Neural cell (in vitro differentiated cells): ENCODE measurements around the gene NGB. TPM values are rescaled to one million over a fixed set of nuclear protein-coding genes. Genes with fewer than 3 reads are reported as not detected.

ENCODE experiments used
- H2AFZ ChIP-seq: fragments of 200-600, 300-800 bp; sonication (generic), shearing (Covaris generic); 2 replicates; pipeline ENCODE4 v1.6.0; 2014; ENCODE audit warnings: low read depth, mild to moderate bottlenecking, antibody characterized with exemption, low read length, moderate library complexity
- H3F3A ChIP-seq: fragments of 200-600 bp; shearing (Covaris generic); 2 replicates; pipeline ENCODE4 v1.6.1; 2016; ENCODE audit warnings: mild to moderate bottlenecking, moderate library complexity, mixed read lengths, antibody characterized with exemption, low read length; ENCODE audit not compliant: insufficient read depth, poor library complexity, severe bottlenecking
- H3K27ac ChIP-seq: fragments of 200-600, 300-800 bp; sonication (generic), shearing (Covaris generic); 2 replicates; pipeline ENCODE4 v1.5.1; 2014; ENCODE audit warnings: mild to moderate bottlenecking, low read length, moderate library complexity
- H3K27me3 ChIP-seq: fragments of 300-800, 200-600 bp; sonication (generic), shearing (Covaris generic); 2 replicates; pipeline ENCODE4 v1.6.0; 2014; ENCODE audit warnings: mild to moderate bottlenecking, low read depth, low read length, moderate library complexity; ENCODE audit not compliant: insufficient read depth
- H3K36me3 ChIP-seq: fragments of 300-800, 200-600 bp; sonication (generic), shearing (Covaris generic); 2 replicates; pipeline ENCODE4 v1.5.1; 2014; ENCODE audit warnings: mild to moderate bottlenecking, antibody characterized with exemption, low read length, moderate library complexity; ENCODE audit not compliant: insufficient read depth
- H3K4me2 ChIP-seq: fragments of 300-800, 200-600 bp; sonication (generic), shearing (Covaris generic); 2 replicates; pipeline ENCODE4 v1.6.0; 2014; ENCODE audit warnings: mild to moderate bottlenecking, low read length
- H3K4me3 ChIP-seq: fragments of 300-800, 200-600 bp; sonication (generic), shearing (Covaris generic); 2 replicates; pipeline ENCODE4 v1.5.1; 2014; ENCODE audit warnings: mild to moderate bottlenecking, low read length, moderate library complexity
- H3K79me2 ChIP-seq: fragments of 200-600 bp; shearing (Covaris generic); replicated peaks from 2 replicates; pipeline ENCODE4 v1.6.0; 2014; ENCODE audit warnings: mild to moderate bottlenecking, low read length, moderate library complexity; ENCODE audit not compliant: insufficient read depth
- H3K9ac ChIP-seq: fragments of 300-800, 200-600 bp; sonication (generic), shearing (Covaris generic); 2 replicates; pipeline ENCODE4 v1.6.1; 2016; ENCODE audit warnings: mild to moderate bottlenecking, low read length, mixed read lengths
- H3K9me2 ChIP-seq: fragments of 200-600 bp; shearing (Covaris generic); 2 replicates; pipeline ENCODE4 v1.6.1; 2016; ENCODE audit warnings: mild to moderate bottlenecking, low read length, mixed read lengths; ENCODE audit not compliant: insufficient read depth
- H3K9me3 ChIP-seq: fragments of 200-600, 300-800 bp; sonication (generic), shearing (Covaris generic); 2 replicates; pipeline ENCODE4 v1.6.1; 2016; ENCODE audit warnings: mild to moderate bottlenecking, mixed run types, low read length, moderate library complexity, mixed read lengths
- H4K20me1 ChIP-seq: fragments of 200-600 bp; shearing (Covaris generic); 2 replicates; pipeline ENCODE4 v1.6.1; 2016; ENCODE audit warnings: mild to moderate bottlenecking, mixed run types; ENCODE audit not compliant: insufficient read depth
- EP300 ChIP-seq: fragments of 450-650 bp; conservative IDR thresholded peaks from 2 replicates; pipeline ENCODE4 v1.6.1; 2014; ENCODE audit warnings: antibody characterized with exemption, mild to moderate bottlenecking, moderate library complexity; ENCODE audit not compliant: poor library complexity, severe bottlenecking
- EZH2 ChIP-seq: fragments of 200-600, 300-800 bp; shearing (Covaris generic), sonication (generic); IDR thresholded peaks from 2 replicates; pipeline ENCODE4 v1.6.1; 2014; ENCODE audit warnings: antibody characterized with exemption, low read length, borderline replicate concordance, mild to moderate bottlenecking; ENCODE audit not compliant: insufficient read depth, poor library complexity, severe bottlenecking
- MXI1 ChIP-seq: fragments of 450-650 bp; conservative IDR thresholded peaks from 2 replicates; pipeline ENCODE4 v1.6.1; 2014; ENCODE audit warnings: antibody characterized with exemption, mild to moderate bottlenecking; ENCODE audit not compliant: poor library complexity, severe bottlenecking
- POLR2AphosphoS5 ChIP-seq: IDR thresholded peaks from 2 replicates; pipeline ENCODE4 v1.6.1; 2012
- RAD21 ChIP-seq: fragments of 450-650 bp; conservative IDR thresholded peaks from 2 replicates; pipeline ENCODE4 v1.6.1; 2014; ENCODE audit warnings: antibody characterized with exemption, mild to moderate bottlenecking, moderate library complexity
- SMC3 ChIP-seq: fragments of 450-650 bp; conservative IDR thresholded peaks from 2 replicates; pipeline ENCODE4 v1.6.1; 2014; ENCODE audit warnings: antibody characterized with exemption, mild to moderate bottlenecking, moderate library complexity; ENCODE audit not compliant: poor library complexity
- TAF1 ChIP-seq: IDR thresholded peaks from 2 replicates; pipeline ENCODE4 v1.6.1; 2012; ENCODE audit warnings: low read depth
- polyA plus RNA-seq: library from polyadenylated mRNA; depleted of rRNA; stranded (reverse); fragments of >200 nt; gene quantifications from 2 replicates; pipeline ENCODE4 v1.2.3, GENCODE V29; 2014
- TF ChIP-seq, protein P1 (sequence below): IDR thresholded peaks from 2 replicates; pipeline ENCODE4 v1.6.1; 2012; ENCODE audit warnings: borderline replicate concordance
- TF ChIP-seq, protein P2 (sequence below): fragments of 450-650 bp; IDR thresholded peaks from 2 replicates; pipeline ENCODE4 v1.5.1; 2014; ENCODE audit warnings: antibody characterized with exemption, mild to moderate bottlenecking, moderate library complexity; ENCODE audit not compliant: poor library complexity, severe bottlenecking

The NGB gene
- polyA plus RNA-seq, 1 donor from 2014 or later: 0.87 TPM

DNA sequence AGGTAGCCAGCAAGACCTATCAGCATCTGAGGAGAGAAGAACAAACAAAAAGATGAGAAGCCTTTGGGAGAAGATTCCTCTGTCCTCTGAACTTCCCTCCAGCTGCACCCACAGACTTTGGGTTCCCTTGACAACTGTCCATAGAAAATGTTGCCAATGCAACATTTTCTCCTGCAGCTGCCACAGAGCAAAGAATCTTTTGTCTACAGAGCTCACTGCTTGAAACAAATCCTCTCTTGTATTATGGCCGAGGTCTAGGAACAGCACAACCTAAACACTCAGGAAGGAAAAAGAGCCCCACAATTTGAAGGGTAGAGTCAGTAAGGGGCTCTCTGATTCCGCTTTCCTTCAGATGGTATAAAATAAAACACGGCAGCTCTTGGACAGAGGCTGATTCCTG is 35.4 kb upstream of the NGB start:
- H3K27me3 ChIP-seq: no peaks in the 10 kb centered on the region
- H3K9me3 ChIP-seq: no peaks in the 10 kb centered on the region
- no peak overlapping the region for H3K9ac ChIP-seq
- TF ChIP-seq POLR2AphosphoS5 (no peak), RAD21 (no peak), SMC3 (no peak), EZH2 (no peak), MXI1 (no peak), EP300 (no peak), TAF1 (no peak)
- TF ChIP-seq, protein P1, sequence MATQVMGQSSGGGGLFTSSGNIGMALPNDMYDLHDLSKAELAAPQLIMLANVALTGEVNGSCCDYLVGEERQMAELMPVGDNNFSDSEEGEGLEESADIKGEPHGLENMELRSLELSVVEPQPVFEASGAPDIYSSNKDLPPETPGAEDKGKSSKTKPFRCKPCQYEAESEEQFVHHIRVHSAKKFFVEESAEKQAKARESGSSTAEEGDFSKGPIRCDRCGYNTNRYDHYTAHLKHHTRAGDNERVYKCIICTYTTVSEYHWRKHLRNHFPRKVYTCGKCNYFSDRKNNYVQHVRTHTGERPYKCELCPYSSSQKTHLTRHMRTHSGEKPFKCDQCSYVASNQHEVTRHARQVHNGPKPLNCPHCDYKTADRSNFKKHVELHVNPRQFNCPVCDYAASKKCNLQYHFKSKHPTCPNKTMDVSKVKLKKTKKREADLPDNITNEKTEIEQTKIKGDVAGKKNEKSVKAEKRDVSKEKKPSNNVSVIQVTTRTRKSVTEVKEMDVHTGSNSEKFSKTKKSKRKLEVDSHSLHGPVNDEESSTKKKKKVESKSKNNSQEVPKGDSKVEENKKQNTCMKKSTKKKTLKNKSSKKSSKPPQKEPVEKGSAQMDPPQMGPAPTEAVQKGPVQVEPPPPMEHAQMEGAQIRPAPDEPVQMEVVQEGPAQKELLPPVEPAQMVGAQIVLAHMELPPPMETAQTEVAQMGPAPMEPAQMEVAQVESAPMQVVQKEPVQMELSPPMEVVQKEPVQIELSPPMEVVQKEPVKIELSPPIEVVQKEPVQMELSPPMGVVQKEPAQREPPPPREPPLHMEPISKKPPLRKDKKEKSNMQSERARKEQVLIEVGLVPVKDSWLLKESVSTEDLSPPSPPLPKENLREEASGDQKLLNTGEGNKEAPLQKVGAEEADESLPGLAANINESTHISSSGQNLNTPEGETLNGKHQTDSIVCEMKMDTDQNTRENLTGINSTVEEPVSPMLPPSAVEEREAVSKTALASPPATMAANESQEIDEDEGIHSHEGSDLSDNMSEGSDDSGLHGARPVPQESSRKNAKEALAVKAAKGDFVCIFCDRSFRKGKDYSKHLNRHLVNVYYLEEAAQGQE: no peak
- TF ChIP-seq, protein P2, sequence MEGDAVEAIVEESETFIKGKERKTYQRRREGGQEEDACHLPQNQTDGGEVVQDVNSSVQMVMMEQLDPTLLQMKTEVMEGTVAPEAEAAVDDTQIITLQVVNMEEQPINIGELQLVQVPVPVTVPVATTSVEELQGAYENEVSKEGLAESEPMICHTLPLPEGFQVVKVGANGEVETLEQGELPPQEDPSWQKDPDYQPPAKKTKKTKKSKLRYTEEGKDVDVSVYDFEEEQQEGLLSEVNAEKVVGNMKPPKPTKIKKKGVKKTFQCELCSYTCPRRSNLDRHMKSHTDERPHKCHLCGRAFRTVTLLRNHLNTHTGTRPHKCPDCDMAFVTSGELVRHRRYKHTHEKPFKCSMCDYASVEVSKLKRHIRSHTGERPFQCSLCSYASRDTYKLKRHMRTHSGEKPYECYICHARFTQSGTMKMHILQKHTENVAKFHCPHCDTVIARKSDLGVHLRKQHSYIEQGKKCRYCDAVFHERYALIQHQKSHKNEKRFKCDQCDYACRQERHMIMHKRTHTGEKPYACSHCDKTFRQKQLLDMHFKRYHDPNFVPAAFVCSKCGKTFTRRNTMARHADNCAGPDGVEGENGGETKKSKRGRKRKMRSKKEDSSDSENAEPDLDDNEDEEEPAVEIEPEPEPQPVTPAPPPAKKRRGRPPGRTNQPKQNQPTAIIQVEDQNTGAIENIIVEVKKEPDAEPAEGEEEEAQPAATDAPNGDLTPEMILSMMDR: no peak
- H2AFZ ChIP-seq: no peak overlapping the region
- no peak overlapping the region for H3K4me3 ChIP-seq
- no peak overlapping the region for H3K27ac ChIP-seq
- no peaks in the 10 kb centered on the region for H3F3A ChIP-seq
- H3K79me2 ChIP-seq: no peaks in the 10 kb centered on the region
- no peak overlapping the region for H3K4me2 ChIP-seq
- H3K9me2 ChIP-seq: no peaks in the 10 kb centered on the region
- H3K36me3 ChIP-seq: no peaks in the 10 kb centered on the region
- no peaks in the 10 kb centered on the region for H4K20me1 ChIP-seq

DNA sequence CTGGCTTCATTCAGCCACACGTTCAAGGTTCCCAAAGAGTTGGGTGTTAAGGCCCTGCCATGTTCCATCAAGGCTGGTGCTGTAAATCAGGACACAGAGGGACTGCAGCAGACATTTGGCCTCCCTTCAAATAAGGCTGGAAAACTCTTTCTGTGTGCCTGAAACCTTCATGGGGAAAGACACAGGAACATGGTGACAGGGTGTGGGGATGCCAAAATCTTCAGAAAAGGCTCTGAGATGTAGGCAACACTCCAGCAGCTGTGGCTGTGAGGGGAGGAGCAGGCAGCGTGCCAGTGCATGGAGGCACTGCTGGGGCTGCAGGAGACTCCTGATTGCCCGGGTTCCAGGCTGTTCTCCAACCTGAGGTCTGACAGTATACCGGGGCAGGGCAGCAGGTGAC is 34.7 kb upstream of the NGB start:
- Histone ChIP-seq H4K20me1 (no peaks in the 10 kb centered on the region), H3F3A (no peaks in the 10 kb centered on the region), H3K9me3 (no peaks in the 10 kb centered on the region), H3K27me3 (no peaks in the 10 kb centered on the region), H2AFZ (no peak overlapping the region), H3K36me3 (no peaks in the 10 kb centered on the region), H3K9ac (no peak overlapping the region), H3K27ac (no peak overlapping the region), H3K4me2 (no peak overlapping the region), H3K4me3 (no peak overlapping the region), H3K79me2 (no peaks in the 10 kb centered on the region), H3K9me2 (no peaks in the 10 kb centered on the region)
- TF ChIP-seq MXI1 (no peak), TAF1 (no peak), EP300 (no peak), EZH2 (no peak), SMC3 (no peak)
